Jurkat, Clone E6-1 (cell line): ENCODE data around the gene CLDN17.

Experiments used
- DNase-seq: peaks from one replicate; pipeline ENCODE4 v3.0.0-alpha.2; 2011; ENCODE audit warnings: low read depth, low spot score
- H3K4me3 ChIP-seq: 2 replicates; pipeline ENCODE4 v1.5.1; 2011; ENCODE audit warnings: mild to moderate bottlenecking, low read length, control low read depth, moderate library complexity

Gene CLDN17

DNA sequence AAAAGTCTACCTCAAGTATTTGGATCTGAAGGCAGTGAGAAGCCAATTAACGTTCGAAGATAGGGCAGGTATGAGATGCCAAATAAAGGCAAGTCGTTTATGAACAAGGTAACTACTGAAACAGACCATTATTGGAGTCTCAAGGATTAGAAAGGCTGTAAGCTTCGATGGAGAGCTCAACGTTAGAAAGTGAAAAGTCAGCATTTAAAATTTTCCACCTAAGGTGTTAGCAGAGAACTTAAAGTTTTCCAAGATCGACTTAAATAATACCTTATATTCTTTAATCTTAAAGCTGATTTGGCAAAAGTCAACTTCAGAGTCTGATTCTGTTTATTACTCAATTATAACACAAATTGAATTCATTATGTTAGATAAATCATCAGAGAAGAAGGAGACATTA lies 28.1 kb downstream of the CLDN17 start:
- H3K4me3 ChIP-seq = no peak overlapping the region

DNA sequence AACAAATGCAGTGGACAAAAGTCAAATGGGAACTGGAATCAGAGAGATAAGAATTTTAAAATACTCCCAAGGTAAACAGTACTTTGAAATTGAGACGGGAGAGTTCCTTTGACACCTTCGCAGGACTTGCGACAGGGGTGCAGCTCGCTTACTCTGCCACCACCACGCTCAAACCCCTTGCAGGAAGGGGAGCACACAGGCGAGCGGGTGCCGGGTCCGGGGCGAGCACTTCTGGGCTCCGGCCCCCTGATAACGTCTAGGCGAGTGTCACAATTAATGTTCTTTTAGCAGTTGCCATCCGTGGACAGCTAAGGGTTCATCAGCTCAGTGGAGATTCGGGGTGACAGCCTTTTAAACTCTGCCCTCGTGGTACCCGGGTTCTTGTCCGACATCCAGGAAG lies 37.4 kb downstream of the CLDN17 start:
- DNase-seq = no peak
- no peak overlapping the region for H3K4me3 ChIP-seq

More for the DNA sequence above, 28.1 kb downstream of the CLDN17 start:
- no peak for DNase-seq

DNA sequence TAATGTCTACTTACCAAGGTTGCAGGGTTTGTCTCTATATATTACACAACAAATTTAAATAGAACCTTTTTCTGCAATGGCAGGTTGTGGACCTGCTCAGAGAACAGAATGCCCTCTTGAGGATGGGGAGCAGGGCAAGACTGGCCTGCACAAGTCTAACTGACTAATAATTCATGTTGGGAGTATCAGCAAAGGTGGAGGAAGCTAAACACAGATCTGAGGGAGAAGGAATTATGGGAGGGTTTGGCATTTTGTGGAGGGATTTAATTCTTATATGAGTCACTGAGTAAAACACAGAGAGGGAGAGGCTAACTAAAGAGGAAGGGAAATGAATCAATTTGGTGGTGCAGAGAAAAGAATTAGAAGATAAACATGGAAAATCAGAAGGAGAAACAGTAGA lies 40.0 kb downstream of the CLDN17 start:
- no peak for DNase-seq
- no peak overlapping the region for H3K4me3 ChIP-seq

DNA sequence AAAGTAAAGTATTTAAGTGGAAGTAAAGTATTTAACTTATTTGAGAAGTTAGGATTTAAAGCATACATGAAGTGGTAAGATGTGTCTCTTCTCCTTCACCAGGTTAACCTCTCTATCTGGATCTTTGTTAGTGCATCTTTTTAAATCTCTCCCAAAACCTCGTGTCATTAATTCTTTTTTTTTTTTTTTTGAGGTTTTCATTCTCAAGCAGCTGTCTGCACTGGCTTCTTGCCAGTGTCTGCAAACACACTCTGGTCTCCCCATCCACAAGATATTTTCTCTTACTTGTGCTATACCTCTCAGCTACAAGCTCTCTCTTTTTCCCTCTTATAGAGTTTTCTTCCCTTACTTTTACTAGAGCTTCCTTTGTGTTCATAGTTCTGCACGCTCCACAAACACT lies 49.0 kb downstream of the CLDN17 start:
- no peak overlapping the region for H3K4me3 ChIP-seq
- no peak for DNase-seq

DNA sequence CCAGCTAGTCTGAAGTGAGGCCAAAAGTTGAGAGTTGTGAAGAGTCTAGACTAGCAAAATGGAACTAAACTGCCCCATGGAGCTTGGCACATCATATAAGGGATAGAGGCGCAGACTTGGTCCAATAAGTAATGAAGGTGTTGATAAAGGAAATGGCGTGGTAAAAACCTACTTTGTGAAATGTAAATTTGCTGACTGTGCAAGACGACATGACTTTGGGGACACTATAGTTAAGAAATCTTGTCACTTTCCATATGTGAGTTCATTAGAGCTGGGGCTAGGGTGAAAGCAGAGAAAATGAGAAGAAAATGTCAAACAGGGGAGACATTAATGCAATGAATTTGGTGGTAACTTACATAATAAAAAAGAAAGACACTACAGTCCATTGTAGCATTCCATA lies 50.1 kb downstream of the CLDN17 start:
- DNase-seq = no peak
- H3K4me3 ChIP-seq = no peak overlapping the region
